ENCODE data around the gene MAP1B. TPM values are rescaled to one million over a fixed set of nuclear protein-coding genes. Genes with fewer than 3 reads are reported as not detected.

MAP1B gene
- total RNA-seq, 1 donor, result 164 TPM

GRCh38 chr5:72238712-72239445, 131.6 kb downstream of the MAP1B start:
- no peaks in the 10 kb centered on the region for H3K36me3 ChIP-seq (ENCODE audit: insufficient read depth, low read length)
- H3K4me1 ChIP-seq (ENCODE audit: insufficient read depth, low read length), result peaks cover 27% of the 10 kb centered on the region
- H3K4me2 ChIP-seq (ENCODE audit: insufficient read depth, low read length), result no peak overlapping the region

GRCh38 chr5:72241346-72242003, 134.2 kb downstream of the MAP1B start:
- H3K9me3 ChIP-seq (ENCODE audit: low read depth, low read length), result no peaks in the 10 kb centered on the region
- peaks cover 25% of the 10 kb centered on the region for H3K79me2 ChIP-seq (ENCODE audit: insufficient read depth, low read length)
- H3K27me3 ChIP-seq (ENCODE audit: insufficient read depth, low read length), result no peaks in the 10 kb centered on the region
- TF ChIP-seq CTCF (IDR thresholded peaks at IDR 0.05; ENCODE audit: extremely low read depth, low read depth, low read length), result no peak
- H4K20me1 ChIP-seq (ENCODE audit: insufficient read depth, low read length), result no peaks in the 10 kb centered on the region
- H3K4me1 ChIP-seq (ENCODE audit: insufficient read depth, low read length), result peaks cover 28% of the 10 kb centered on the region
- no peak overlapping the region for H2AFZ ChIP-seq (ENCODE audit: low read length)
- H3K4me3 ChIP-seq (ENCODE audit: insufficient read depth, low read length), result no peak overlapping the region
- H3K36me3 ChIP-seq (ENCODE audit: insufficient read depth, low read length), result no peaks in the 10 kb centered on the region
- DNase-seq (ENCODE audit: insufficient read length, low spot score, missing footprints), result no peak
- no peak overlapping the region for H3K27ac ChIP-seq (ENCODE audit: low read depth, low read length)
- H3K4me2 ChIP-seq (ENCODE audit: insufficient read depth, low read length), result no peak overlapping the region

More at GRCh38 chr5:72238712-72239445, 131.6 kb downstream of the MAP1B start:
- no peak for TF ChIP-seq CTCF (IDR thresholded peaks at IDR 0.05; ENCODE audit: extremely low read depth, low read depth, low read length)
- H3K9me3 ChIP-seq (ENCODE audit: low read depth, low read length), result no peaks in the 10 kb centered on the region
- H3K4me3 ChIP-seq (ENCODE audit: insufficient read depth, low read length), result no peak overlapping the region
- H3K79me2 ChIP-seq (ENCODE audit: insufficient read depth, low read length), result peaks cover 20% of the 10 kb centered on the region
- H3K27me3 ChIP-seq (ENCODE audit: insufficient read depth, low read length), result no peaks in the 10 kb centered on the region
- H3K27ac ChIP-seq (ENCODE audit: low read depth, low read length), result no peak overlapping the region
- DNase-seq (ENCODE audit: insufficient read length, low spot score, missing footprints), result no peak
- H4K20me1 ChIP-seq (ENCODE audit: insufficient read depth, low read length), result no peaks in the 10 kb centered on the region
- H2AFZ ChIP-seq (ENCODE audit: low read length), result no peak overlapping the region

GRCh38 chr5:72242796-72243475, 135.7 kb downstream of the MAP1B start:
- DNase-seq (ENCODE audit: insufficient read length, low spot score, missing footprints), result no peak
- TF ChIP-seq CTCF (IDR thresholded peaks at IDR 0.05; ENCODE audit: extremely low read depth, low read depth, low read length), result no peak
- H3K9me3 ChIP-seq (ENCODE audit: low read depth, low read length), result no peaks in the 10 kb centered on the region
- H3K4me3 ChIP-seq (ENCODE audit: insufficient read depth, low read length), result no peak overlapping the region
- no peaks in the 10 kb centered on the region for H4K20me1 ChIP-seq (ENCODE audit: insufficient read depth, low read length)
- H3K4me1 ChIP-seq (ENCODE audit: insufficient read depth, low read length), result peaks cover 43% of the 10 kb centered on the region
- H3K27ac ChIP-seq (ENCODE audit: low read depth, low read length), result no peak overlapping the region
- H3K27me3 ChIP-seq (ENCODE audit: insufficient read depth, low read length), result no peaks in the 10 kb centered on the region
- H2AFZ ChIP-seq (ENCODE audit: low read length), result no peak overlapping the region
- H3K36me3 ChIP-seq (ENCODE audit: insufficient read depth, low read length), result no peaks in the 10 kb centered on the region
- peaks cover 24% of the 10 kb centered on the region for H3K79me2 ChIP-seq (ENCODE audit: insufficient read depth, low read length)
- H3K4me2 ChIP-seq (ENCODE audit: insufficient read depth, low read length), result no peak overlapping the region

- Histone ChIP-seq H3K4me2 (ENCODE audit: insufficient read depth, low read length) (no peak overlapping the region), H3K79me2 (ENCODE audit: insufficient read depth, low read length) (peaks cover 24% of the 10 kb centered on the region), H2AFZ (ENCODE audit: low read length) (no peak overlapping the region), H3K4me3 (ENCODE audit: insufficient read depth, low read length) (no peak overlapping the region), H3K9me3 (ENCODE audit: low read depth, low read length) (no peaks in the 10 kb centered on the region), H3K36me3 (ENCODE audit: insufficient read depth, low read length) (no peaks in the 10 kb centered on the region), H3K4me1 (ENCODE audit: insufficient read depth, low read length) (peaks cover 51% of the 10 kb centered on the region), H3K27me3 (ENCODE audit: insufficient read depth, low read length) (no peaks in the 10 kb centered on the region), H3K27ac (ENCODE audit: low read depth, low read length) (no peak overlapping the region), H4K20me1 (ENCODE audit: insufficient read depth, low read length) (no peaks in the 10 kb centered on the region)
- no peak for TF ChIP-seq CTCF (IDR thresholded peaks at IDR 0.05; ENCODE audit: extremely low read depth, low read depth, low read length)
- no peak for DNase-seq (ENCODE audit: insufficient read length, low spot score, missing footprints)
These were observed 136.4 kb downstream of the MAP1B start for GRCh38 chr5:72243706-72244105.
